HEK293 (cell line): ENCODE results near the gene TRAPPC8.
"Not testable (repeated sequence)": the region's sequence is repeated elsewhere in the genome, so short reads cannot be mapped to it uniquely, and the experiment has no call there.

ENCODE experiments used
- CTCF ChIA-PET: fragments of 350-600 bp; formaldehyde crosslinking; extraction: SDS; loops from one replicate; lab custom pipeline; 2021; ENCODE audit warnings: antibody characterized with exemption; lab: Yijun Ruan, JAX
- POLR2A ChIA-PET: fragments of 300-600 bp; formaldehyde crosslinking; extraction: SDS; loops from one replicate; lab custom pipeline; 2020; ENCODE audit warnings: antibody characterized with exemption, inconsistent platforms; lab: Yijun Ruan, JAX
- H3K27ac ChIP-seq: fragments of 200-500 bp; sonication (Bioruptor generic); 2 replicates; pipeline ENCODE4 v1.5.1; 2014; ENCODE audit warnings: low read depth, low read length, control low read depth, inconsistent platforms; ENCODE audit errors: extremely low read depth
- H3K36me3 ChIP-seq, 2 experiments: fragments of 200-500 bp in 1 of 2; sonication (Bioruptor generic) in 1 of 2; 1 replicate in 1 of 2; 2 replicates in 1 of 2; pipeline ENCODE4 v1.5.1; 2014 to 2017; ENCODE audit warnings: inconsistent platforms in 2 of 2, low read length in 2 of 2; ENCODE audit not compliant: control insufficient read depth in 2 of 2, insufficient read depth in 1 of 2
- H3K4me1 ChIP-seq: fragments of 200-500 bp; sonication (Bioruptor generic); 2 replicates; pipeline ENCODE4 v1.5.1; 2014; ENCODE audit warnings: mild to moderate bottlenecking, low read length, inconsistent platforms; ENCODE audit not compliant: control insufficient read depth, insufficient read depth
- H3K4me3 ChIP-seq: 2 replicates; pipeline ENCODE4 v1.5.1; 2011; ENCODE audit warnings: low read depth, mild to moderate bottlenecking, control low read depth, low read length, moderate library complexity
- H3K9me3 ChIP-seq: fragments of 200-500 bp; sonication (Bioruptor generic); 2 replicates; pipeline ENCODE4 v1.5.1; 2014; ENCODE audit warnings: low read depth, low read length, inconsistent platforms; ENCODE audit not compliant: control insufficient read depth, insufficient read depth
- HOXC10 ChIP-seq: sonication (generic); formaldehyde crosslinking; IDR thresholded peaks from 2 replicates; pipeline ENCODE4 v1.8.1; 2023; ENCODE audit warnings: mild to moderate bottlenecking, missing genetic modification reagents
- SCRT1 ChIP-seq: fragments of 450-650 bp; formaldehyde crosslinking; IDR thresholded peaks from 2 replicates; pipeline ENCODE4 v1.5.1; 2016; ENCODE audit warnings: missing biosample characterization, missing genetic modification characterization, borderline replicate concordance
- ZNF121 ChIP-seq: fragments of 450-650 bp; formaldehyde crosslinking; IDR thresholded peaks from 2 replicates; pipeline ENCODE4 v1.5.1; 2016; ENCODE audit warnings: missing biosample characterization, missing genetic modification characterization
- ZNF2 ChIP-seq: fragments of 450-650 bp; formaldehyde crosslinking; IDR thresholded peaks from 2 replicates; pipeline ENCODE4 v1.5.1; 2016; ENCODE audit warnings: missing biosample characterization, missing genetic modification characterization
- ZNF404 ChIP-seq: fragments of 450-650 bp; formaldehyde crosslinking; IDR thresholded peaks from 2 replicates; pipeline ENCODE4 v1.5.1; 2017; ENCODE audit warnings: missing biosample characterization, missing genetic modification characterization
- ZNF660 ChIP-seq: fragments of 450-650 bp; IDR thresholded peaks from 2 replicates; pipeline ENCODE4 v1.5.1; 2018; ENCODE audit warnings: missing biosample characterization, mild to moderate bottlenecking, missing genetic modification characterization
- TF ChIP-seq, protein P1 (sequence below): fragments of 450-650 bp; formaldehyde crosslinking; IDR thresholded peaks from 2 replicates; pipeline ENCODE4 v1.5.1; 2016; ENCODE audit warnings: missing biosample characterization, missing genetic modification characterization
- TF ChIP-seq, protein P2 (sequence below): fragments of 450-650 bp; formaldehyde crosslinking; IDR thresholded peaks from 2 replicates; pipeline ENCODE4 v1.5.1; 2016; ENCODE audit warnings: missing biosample characterization, missing genetic modification characterization
- TF ChIP-seq, protein P3 (sequence below): fragments of 450-650 bp; formaldehyde crosslinking; conservative IDR thresholded peaks from 2 replicates; pipeline ENCODE4 v1.5.1; 2016; ENCODE audit warnings: low read depth, missing biosample characterization, missing genetic modification characterization
- TF ChIP-seq, protein P4 (sequence below): fragments of 450-650 bp; formaldehyde crosslinking; IDR thresholded peaks from 2 replicates; pipeline ENCODE4 v1.5.1; 2016; ENCODE audit warnings: missing biosample characterization, missing genetic modification characterization, borderline replicate concordance
- TF ChIP-seq, protein P5 (sequence below): fragments of 450-650 bp; formaldehyde crosslinking; conservative IDR thresholded peaks from 2 replicates; pipeline ENCODE4 v1.5.1; 2016; ENCODE audit warnings: low read depth, missing biosample characterization, missing genetic modification characterization

Gene TRAPPC8

DNA sequence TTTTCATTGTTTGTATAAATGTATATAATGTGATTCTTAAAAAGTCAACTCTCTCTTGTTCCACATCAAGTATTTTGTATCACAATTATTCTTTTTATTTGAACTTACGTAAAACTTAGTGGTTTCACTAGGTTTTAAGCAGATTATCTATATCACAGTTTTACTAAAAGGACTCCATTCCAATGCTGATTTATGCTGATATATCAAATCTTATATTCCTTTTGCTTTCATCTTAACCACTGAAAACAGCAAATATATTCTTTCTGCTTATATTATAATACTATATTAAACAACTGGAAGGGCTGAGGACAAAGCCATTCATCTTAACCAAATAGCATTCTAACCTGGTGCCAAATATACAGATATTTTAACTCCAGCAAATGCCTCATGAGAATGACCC lies 24.2 kb downstream of the TRAPPC8 start:
- POLR2A ChIA-PET = no interaction called here
- TF ChIP-seq HOXC10 (CRISPR knock-in tag) (no peak), ZNF121 (tag by site-specific recombination) (no peak), SCRT1 (tag by site-specific recombination) (no peak)
- TF ChIP-seq, protein P1, sequence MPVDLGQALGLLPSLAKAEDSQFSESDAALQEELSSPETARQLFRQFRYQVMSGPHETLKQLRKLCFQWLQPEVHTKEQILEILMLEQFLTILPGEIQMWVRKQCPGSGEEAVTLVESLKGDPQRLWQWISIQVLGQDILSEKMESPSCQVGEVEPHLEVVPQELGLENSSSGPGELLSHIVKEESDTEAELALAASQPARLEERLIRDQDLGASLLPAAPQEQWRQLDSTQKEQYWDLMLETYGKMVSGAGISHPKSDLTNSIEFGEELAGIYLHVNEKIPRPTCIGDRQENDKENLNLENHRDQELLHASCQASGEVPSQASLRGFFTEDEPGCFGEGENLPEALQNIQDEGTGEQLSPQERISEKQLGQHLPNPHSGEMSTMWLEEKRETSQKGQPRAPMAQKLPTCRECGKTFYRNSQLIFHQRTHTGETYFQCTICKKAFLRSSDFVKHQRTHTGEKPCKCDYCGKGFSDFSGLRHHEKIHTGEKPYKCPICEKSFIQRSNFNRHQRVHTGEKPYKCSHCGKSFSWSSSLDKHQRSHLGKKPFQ (tag by site-specific recombination) = no peak
- TF ChIP-seq, protein P2, sequence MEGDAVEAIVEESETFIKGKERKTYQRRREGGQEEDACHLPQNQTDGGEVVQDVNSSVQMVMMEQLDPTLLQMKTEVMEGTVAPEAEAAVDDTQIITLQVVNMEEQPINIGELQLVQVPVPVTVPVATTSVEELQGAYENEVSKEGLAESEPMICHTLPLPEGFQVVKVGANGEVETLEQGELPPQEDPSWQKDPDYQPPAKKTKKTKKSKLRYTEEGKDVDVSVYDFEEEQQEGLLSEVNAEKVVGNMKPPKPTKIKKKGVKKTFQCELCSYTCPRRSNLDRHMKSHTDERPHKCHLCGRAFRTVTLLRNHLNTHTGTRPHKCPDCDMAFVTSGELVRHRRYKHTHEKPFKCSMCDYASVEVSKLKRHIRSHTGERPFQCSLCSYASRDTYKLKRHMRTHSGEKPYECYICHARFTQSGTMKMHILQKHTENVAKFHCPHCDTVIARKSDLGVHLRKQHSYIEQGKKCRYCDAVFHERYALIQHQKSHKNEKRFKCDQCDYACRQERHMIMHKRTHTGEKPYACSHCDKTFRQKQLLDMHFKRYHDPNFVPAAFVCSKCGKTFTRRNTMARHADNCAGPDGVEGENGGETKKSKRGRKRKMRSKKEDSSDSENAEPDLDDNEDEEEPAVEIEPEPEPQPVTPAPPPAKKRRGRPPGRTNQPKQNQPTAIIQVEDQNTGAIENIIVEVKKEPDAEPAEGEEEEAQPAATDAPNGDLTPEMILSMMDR (tag by site-specific recombination) = no peak
- TF ChIP-seq, protein P3, sequence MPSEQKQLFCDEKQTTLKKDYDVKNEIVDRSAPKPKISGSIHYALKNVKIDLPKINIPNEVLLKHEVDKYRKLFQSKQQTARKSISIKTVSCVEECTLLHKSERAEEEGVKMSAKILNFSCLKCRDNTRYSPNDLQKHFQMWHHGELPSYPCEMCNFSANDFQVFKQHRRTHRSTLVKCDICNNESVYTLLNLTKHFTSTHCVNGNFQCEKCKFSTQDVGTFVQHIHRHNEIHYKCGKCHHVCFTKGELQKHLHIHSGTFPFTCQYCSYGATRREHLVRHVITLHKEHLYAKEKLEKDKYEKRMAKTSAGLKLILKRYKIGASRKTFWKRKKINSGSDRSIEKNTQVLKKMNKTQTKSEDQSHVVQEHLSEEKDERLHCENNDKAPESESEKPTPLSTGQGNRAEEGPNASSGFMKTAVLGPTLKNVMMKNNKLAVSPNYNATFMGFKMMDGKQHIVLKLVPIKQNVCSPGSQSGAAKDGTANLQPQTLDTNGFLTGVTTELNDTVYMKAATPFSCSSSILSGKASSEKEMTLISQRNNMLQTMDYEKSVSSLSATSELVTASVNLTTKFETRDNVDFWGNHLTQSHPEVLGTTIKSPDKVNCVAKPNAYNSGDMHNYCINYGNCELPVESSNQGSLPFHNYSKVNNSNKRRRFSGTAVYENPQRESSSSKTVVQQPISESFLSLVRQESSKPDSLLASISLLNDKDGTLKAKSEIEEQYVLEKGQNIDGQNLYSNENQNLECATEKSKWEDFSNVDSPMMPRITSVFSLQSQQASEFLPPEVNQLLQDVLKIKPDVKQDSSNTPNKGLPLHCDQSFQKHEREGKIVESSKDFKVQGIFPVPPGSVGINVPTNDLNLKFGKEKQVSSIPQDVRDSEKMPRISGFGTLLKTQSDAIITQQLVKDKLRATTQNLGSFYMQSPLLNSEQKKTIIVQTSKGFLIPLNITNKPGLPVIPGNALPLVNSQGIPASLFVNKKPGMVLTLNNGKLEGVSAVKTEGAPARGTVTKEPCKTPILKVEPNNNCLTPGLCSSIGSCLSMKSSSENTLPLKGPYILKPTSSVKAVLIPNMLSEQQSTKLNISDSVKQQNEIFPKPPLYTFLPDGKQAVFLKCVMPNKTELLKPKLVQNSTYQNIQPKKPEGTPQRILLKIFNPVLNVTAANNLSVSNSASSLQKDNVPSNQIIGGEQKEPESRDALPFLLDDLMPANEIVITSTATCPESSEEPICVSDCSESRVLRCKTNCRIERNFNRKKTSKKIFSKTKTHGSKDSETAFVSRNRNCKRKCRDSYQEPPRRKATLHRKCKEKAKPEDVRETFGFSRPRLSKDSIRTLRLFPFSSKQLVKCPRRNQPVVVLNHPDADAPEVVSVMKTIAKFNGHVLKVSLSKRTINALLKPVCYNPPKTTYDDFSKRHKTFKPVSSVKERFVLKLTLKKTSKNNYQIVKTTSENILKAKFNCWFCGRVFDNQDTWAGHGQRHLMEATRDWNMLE (tag by site-specific recombination) = no peak
- TF ChIP-seq, all 188 proteins: peak for 0
- Histone ChIP-seq H3K4me3 (no peak overlapping the region), H3K9me3 (no peaks in the 10 kb centered on the region), H3K36me3 (peaks cover 0 to 44% of the 10 kb centered on the region in 2 experiments), H3K4me1 (no peaks in the 10 kb centered on the region), H3K27ac (no peak overlapping the region)
- CTCF ChIA-PET = no interaction called here

DNA sequence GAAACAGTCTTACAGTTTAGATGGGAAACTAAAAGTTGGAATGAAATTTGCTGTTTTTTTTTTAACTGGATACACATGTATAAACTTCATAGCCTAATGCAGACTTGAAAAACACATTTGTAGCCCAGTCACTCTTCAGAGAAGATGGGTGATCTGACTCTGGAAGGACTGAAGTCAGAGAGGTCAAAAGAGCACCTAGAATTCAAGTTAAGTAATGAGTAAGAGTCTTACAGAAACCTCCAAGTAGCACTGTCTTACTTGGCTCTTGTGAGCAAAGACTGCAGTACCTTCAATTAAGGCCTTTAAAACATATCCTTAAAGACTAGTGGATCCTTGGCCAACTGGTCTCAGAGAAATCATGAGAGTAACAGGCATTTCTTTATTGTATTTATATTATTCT lies 41.9 kb downstream of the TRAPPC8 start:
- POLR2A ChIA-PET = no interaction called here
- Histone ChIP-seq H3K36me3 (peaks cover 18 to 77% of the 10 kb centered on the region in 2 experiments), H3K27ac (no peak overlapping the region), H3K4me1 (no peaks in the 10 kb centered on the region)
- TF ChIP-seq ZNF404 (tag by site-specific recombination) (no peak), ZNF2 (tag by site-specific recombination) (no peak), ZNF660 (tag by site-specific recombination) (no peak)
- TF ChIP-seq, protein P4, sequence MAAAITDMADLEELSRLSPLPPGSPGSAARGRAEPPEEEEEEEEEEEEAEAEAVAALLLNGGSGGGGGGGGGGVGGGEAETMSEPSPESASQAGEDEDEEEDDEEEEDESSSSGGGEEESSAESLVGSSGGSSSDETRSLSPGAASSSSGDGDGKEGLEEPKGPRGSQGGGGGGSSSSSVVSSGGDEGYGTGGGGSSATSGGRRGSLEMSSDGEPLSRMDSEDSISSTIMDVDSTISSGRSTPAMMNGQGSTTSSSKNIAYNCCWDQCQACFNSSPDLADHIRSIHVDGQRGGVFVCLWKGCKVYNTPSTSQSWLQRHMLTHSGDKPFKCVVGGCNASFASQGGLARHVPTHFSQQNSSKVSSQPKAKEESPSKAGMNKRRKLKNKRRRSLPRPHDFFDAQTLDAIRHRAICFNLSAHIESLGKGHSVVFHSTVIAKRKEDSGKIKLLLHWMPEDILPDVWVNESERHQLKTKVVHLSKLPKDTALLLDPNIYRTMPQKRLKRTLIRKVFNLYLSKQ = no peak
- TF ChIP-seq, protein P5, sequence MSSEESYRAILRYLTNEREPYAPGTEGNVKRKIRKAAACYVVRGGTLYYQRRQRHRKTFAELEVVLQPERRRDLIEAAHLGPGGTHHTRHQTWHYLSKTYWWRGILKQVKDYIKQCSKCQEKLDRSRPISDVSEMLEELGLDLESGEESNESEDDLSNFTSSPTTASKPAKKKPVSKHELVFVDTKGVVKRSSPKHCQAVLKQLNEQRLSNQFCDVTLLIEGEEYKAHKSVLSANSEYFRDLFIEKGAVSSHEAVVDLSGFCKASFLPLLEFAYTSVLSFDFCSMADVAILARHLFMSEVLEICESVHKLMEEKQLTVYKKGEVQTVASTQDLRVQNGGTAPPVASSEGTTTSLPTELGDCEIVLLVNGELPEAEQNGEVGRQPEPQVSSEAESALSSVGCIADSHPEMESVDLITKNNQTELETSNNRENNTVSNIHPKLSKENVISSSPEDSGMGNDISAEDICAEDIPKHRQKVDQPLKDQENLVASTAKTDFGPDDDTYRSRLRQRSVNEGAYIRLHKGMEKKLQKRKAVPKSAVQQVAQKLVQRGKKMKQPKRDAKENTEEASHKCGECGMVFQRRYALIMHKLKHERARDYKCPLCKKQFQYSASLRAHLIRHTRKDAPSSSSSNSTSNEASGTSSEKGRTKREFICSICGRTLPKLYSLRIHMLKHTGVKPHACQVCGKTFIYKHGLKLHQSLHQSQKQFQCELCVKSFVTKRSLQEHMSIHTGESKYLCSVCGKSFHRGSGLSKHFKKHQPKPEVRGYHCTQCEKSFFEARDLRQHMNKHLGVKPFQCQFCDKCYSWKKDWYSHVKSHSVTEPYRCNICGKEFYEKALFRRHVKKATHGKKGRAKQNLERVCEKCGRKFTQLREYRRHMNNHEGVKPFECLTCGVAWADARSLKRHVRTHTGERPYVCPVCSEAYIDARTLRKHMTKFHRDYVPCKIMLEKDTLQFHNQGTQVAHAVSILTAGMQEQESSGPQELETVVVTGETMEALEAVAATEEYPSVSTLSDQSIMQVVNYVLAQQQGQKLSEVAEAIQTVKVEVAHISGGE = no peak
- TF ChIP-seq, all 188 proteins: peak for 0
- Histone ChIP-seq H3K9me3 (no peaks in the 10 kb centered on the region), H3K4me3 (no peak overlapping the region)
- CTCF ChIA-PET = no interaction called here

DNA sequence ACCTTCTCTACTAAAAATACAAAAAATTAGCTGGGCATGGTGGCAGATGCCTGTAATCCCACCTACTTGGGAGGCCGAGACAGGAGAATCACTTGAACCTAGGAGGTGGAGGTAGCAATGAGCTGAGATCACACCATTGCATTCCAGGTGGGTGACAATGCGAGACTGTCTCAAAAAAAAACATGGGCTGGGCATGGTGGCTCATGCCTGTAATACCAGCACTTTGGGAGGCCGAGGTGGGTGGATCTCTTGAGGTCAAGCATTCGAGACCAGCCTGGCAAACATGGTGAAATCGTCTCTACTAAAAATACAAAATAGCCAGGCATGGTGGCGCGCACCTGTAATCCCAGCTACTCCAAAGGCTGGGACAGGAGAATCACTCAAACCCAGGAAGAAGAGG lies 43.2 kb downstream of the TRAPPC8 start:
- H3K27ac ChIP-seq, H3K4me1 ChIP-seq, POLR2A ChIA-PET, H3K4me3 ChIP-seq, H3K9me3 ChIP-seq, CTCF ChIA-PET: not testable (repeated sequence)
- H3K36me3 ChIP-seq = peaks cover 14 to 75% of the 10 kb centered on the region in 2 experiments
